ENCODE results near the gene DDOST.

Gene DDOST

DNA sequence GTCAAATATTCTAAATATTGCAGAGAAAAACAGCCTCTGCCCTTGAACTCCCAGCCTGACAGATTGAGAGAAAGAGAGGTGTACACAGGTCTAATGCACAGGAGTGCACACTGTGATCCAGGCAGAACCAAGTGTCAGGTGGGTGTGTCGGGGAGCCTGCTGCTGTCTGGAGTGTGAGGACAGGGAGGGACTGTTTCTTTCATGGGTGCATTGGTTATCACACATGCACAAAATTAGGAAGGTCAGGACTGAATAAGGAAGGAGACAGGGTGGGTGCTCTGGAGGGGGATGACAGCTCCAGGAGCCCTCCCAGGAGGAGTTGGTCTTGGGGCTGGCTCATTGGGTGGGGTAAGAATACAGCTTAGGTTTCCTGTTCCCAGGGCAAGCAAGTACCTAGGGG is 41.2 kb downstream of the DDOST start:
- Histone ChIP-seq H3K9me3 (ENCODE audit: control extremely low read depth in 1 of 5, control insufficient read depth in 4 of 5, insufficient read depth in 2 of 5, low read depth in 1 of 5, low read length in 4 of 5) (no peaks in the 10 kb centered on the region), H3K36me3 (ENCODE audit: control insufficient read depth in 4 of 4, insufficient read depth in 4 of 4, low read length in 3 of 4) (no peaks in the 10 kb centered on the region), H3K4me3 (ENCODE audit: control insufficient read depth in 1 of 7, extremely low read depth in 1 of 7, insufficient read depth in 4 of 7, low read depth in 2 of 7, low read length in 6 of 7) (no peak overlapping the region), H3K27me3 (replicated peaks in 2 of 5; ENCODE audit: control insufficient read depth in 4 of 5, insufficient read depth in 5 of 5, low read length in 4 of 5) (no peaks in the 10 kb centered on the region), H3K4me1 (ENCODE audit: control extremely low read depth in 1 of 4, control insufficient read depth in 4 of 4, insufficient read depth in 4 of 4, low read length in 3 of 4) (no peaks in the 10 kb centered on the region), H3K27ac (ENCODE audit: insufficient read depth in 1 of 2, low read depth in 1 of 2, low read length in 2 of 2, poor library complexity in 1 of 2, severe bottlenecking in 2 of 2) (no peak overlapping the region)
- no CpG with 5 or more reads among the region's 1 CpG for WGBS (ENCODE audit: insufficient coverage)
- CTCF ChIA-PET: interaction anchor here (1.7 kb wide), 1 partner anchor 13 kb away, joined by 5 read pairs; the partner anchor contains the start of gene PINK1
- POLR2A ChIA-PET: no interaction called here
- DNase-seq: no peak

DNA sequence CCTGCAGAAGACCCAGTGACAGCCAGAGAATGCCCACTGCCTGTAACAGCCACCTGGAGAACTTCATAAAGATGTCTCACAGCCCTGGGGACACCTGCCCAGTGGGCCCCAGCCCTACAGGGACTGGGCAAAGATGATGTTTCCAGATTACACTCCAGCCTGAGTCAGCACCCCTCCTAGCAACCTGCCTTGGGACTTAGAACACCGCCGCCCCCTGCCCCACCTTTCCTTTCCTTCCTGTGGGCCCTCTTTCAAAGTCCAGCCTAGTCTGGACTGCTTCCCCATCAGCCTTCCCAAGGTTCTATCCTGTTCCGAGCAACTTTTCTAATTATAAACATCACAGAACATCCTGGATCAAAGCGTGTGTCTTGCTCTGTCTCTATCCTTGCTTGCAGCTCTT is 42.6 kb downstream of the DDOST start:
- H3K27ac ChIP-seq (ENCODE audit: insufficient read depth in 1 of 2, low read depth in 1 of 2, low read length in 2 of 2, poor library complexity in 1 of 2, severe bottlenecking in 2 of 2): no peak overlapping the region
- no peak for DNase-seq
- H3K9me3 ChIP-seq (ENCODE audit: control extremely low read depth in 1 of 5, control insufficient read depth in 4 of 5, insufficient read depth in 2 of 5, low read depth in 1 of 5, low read length in 4 of 5): no peaks in the 10 kb centered on the region
- no peak overlapping the region for H3K4me3 ChIP-seq (ENCODE audit: control insufficient read depth in 1 of 7, extremely low read depth in 1 of 7, insufficient read depth in 4 of 7, low read depth in 2 of 7, low read length in 6 of 7)
- no peaks in the 10 kb centered on the region for H3K4me1 ChIP-seq (ENCODE audit: control extremely low read depth in 1 of 4, control insufficient read depth in 4 of 4, insufficient read depth in 4 of 4, low read length in 3 of 4)
- 53% methylated on average over 3 of the region's 4 CpGs for WGBS (ENCODE audit: insufficient coverage)
- POLR2A ChIA-PET: no interaction called here
- CTCF ChIA-PET: interaction anchor here (1.1 to 1.7 kb wide), 3 partner anchors 13 to 15 kb away, joined by 3 to 5 read pairs (median 4); partner anchors contain the start of gene PINK1
- no peaks in the 10 kb centered on the region for H3K27me3 ChIP-seq (replicated peaks in 2 of 5; ENCODE audit: control insufficient read depth in 4 of 5, insufficient read depth in 5 of 5, low read length in 4 of 5)
- H3K36me3 ChIP-seq (ENCODE audit: control insufficient read depth in 4 of 4, insufficient read depth in 4 of 4, low read length in 3 of 4): no peaks in the 10 kb centered on the region

DNA sequence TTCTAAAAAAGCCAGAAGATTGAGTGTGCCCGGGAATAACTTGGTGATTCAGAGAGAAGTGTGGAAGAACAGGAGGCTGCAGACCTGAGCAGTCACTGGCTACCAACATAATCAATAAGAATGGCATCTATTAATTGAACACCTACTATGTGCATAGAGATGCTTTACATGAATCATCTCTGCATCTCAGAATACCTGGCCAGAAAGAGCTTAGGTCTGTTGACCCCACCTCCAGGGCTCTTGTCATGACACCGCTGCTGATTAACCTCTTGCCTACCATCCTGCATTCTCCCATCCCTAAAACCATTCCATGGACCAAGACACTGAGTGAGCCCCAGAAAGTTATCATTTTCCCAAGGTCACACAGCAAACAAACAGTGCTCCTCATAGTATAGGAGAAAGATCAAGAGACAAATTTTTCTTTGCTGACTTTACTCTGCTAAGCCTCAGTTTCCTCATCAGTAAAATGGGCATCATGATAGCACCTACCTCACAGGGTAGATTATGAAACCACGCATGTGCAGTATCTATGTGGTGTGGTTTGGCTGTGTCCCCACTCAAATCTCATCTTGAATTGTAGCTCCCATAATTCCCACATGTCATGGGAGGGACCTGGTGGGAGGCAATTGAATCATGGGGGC is 44.2 kb downstream of the DDOST start:
- no peak for DNase-seq
- Histone ChIP-seq H3K27me3 (replicated peaks in 2 of 5; ENCODE audit: control insufficient read depth in 4 of 5, insufficient read depth in 5 of 5, low read length in 4 of 5) (no peaks in the 10 kb centered on the region), H3K36me3 (ENCODE audit: control insufficient read depth in 4 of 4, insufficient read depth in 4 of 4, low read length in 3 of 4) (no peaks in the 10 kb centered on the region), H3K27ac (ENCODE audit: insufficient read depth in 1 of 2, low read depth in 1 of 2, low read length in 2 of 2, poor library complexity in 1 of 2, severe bottlenecking in 2 of 2) (no peak overlapping the region), H3K4me3 (ENCODE audit: control insufficient read depth in 1 of 7, extremely low read depth in 1 of 7, insufficient read depth in 4 of 7, low read depth in 2 of 7, low read length in 6 of 7) (no peak overlapping the region), H3K9me3 (ENCODE audit: control extremely low read depth in 1 of 5, control insufficient read depth in 4 of 5, insufficient read depth in 2 of 5, low read depth in 1 of 5, low read length in 4 of 5) (no peaks in the 10 kb centered on the region), H3K4me1 (ENCODE audit: control extremely low read depth in 1 of 4, control insufficient read depth in 4 of 4, insufficient read depth in 4 of 4, low read length in 3 of 4) (no peaks in the 10 kb centered on the region)
- CTCF ChIA-PET: no interaction called here
- POLR2A ChIA-PET: no interaction called here
- 100% methylated on average over 2 of the region's 3 CpGs for WGBS (ENCODE audit: insufficient coverage)

DNA sequence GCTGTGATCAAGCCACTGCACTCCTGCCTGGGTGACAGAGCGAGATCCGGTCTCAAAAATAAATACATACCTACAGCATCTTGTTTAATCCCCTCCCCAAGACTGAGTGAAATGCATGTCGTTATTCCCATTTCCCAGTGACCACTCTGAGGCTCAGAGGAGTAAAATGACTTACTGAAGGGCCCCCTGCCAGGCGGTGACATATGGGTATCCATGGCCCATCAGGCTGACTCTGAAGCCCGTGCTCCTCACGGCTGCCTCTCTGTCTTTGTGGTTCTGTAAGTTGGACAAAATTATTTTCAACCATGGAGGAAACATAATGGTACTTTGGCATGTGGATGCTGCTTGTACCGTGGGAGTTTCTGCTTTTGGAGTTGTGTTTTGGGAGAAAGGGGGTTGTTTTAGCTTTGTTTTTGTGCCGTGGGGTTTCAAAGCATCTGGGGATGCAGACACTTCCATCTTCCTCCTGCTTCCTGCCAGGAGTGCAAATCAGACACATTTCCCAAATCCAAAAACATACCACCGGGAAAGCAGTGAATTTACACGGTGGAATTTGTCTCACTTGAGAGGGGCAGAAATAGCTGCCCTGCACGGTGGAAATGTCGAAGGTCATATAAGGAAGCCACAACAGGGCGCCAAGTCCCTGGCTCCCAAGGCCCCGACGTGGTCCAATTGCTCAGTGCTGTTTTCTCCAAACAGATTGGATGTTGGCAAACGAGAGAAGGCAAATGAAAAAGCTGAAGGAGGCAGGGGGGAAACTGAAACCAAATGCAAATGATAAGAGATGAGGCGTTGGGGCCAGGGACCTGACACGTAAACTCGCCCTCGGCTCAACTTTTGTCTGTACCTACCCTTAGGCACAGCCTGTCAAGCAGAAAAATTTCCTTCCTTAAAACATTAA is 45.0 kb downstream of the DDOST start:
- 87% methylated on average over 14 of the region's 20 CpGs for WGBS (ENCODE audit: insufficient coverage)
- no peaks in the 10 kb centered on the region for H3K27me3 ChIP-seq (replicated peaks in 2 of 5; ENCODE audit: control insufficient read depth in 4 of 5, insufficient read depth in 5 of 5, low read length in 4 of 5)
- DNase-seq: no peak
- POLR2A ChIA-PET: no interaction called here
- CTCF ChIA-PET: no interaction called here
- no peaks in the 10 kb centered on the region for H3K4me1 ChIP-seq (ENCODE audit: control extremely low read depth in 1 of 4, control insufficient read depth in 4 of 4, insufficient read depth in 4 of 4, low read length in 3 of 4)
- no peak overlapping the region for H3K27ac ChIP-seq (ENCODE audit: insufficient read depth in 1 of 2, low read depth in 1 of 2, low read length in 2 of 2, poor library complexity in 1 of 2, severe bottlenecking in 2 of 2)
- no peaks in the 10 kb centered on the region for H3K36me3 ChIP-seq (ENCODE audit: control insufficient read depth in 4 of 4, insufficient read depth in 4 of 4, low read length in 3 of 4)
- H3K4me3 ChIP-seq (ENCODE audit: control insufficient read depth in 1 of 7, extremely low read depth in 1 of 7, insufficient read depth in 4 of 7, low read depth in 2 of 7, low read length in 6 of 7): no peak overlapping the region
- H3K9me3 ChIP-seq (ENCODE audit: control extremely low read depth in 1 of 5, control insufficient read depth in 4 of 5, insufficient read depth in 2 of 5, low read depth in 1 of 5, low read length in 4 of 5): no peaks in the 10 kb centered on the region

- POLR2A ChIA-PET: no interaction called here
- Histone ChIP-seq H3K36me3 (ENCODE audit: control insufficient read depth in 4 of 4, insufficient read depth in 4 of 4, low read length in 3 of 4) (no peaks in the 10 kb centered on the region), H3K4me1 (ENCODE audit: control extremely low read depth in 1 of 4, control insufficient read depth in 4 of 4, insufficient read depth in 4 of 4, low read length in 3 of 4) (no peaks in the 10 kb centered on the region), H3K9me3 (ENCODE audit: control extremely low read depth in 1 of 5, control insufficient read depth in 4 of 5, insufficient read depth in 2 of 5, low read depth in 1 of 5, low read length in 4 of 5) (no peaks in the 10 kb centered on the region), H3K27ac (ENCODE audit: insufficient read depth in 1 of 2, low read depth in 1 of 2, low read length in 2 of 2, poor library complexity in 1 of 2, severe bottlenecking in 2 of 2) (no peak overlapping the region), H3K27me3 (replicated peaks in 2 of 5; ENCODE audit: control insufficient read depth in 4 of 5, insufficient read depth in 5 of 5, low read length in 4 of 5) (no peaks in the 10 kb centered on the region), H3K4me3 (ENCODE audit: control insufficient read depth in 1 of 7, extremely low read depth in 1 of 7, insufficient read depth in 4 of 7, low read depth in 2 of 7, low read length in 6 of 7) (no peak overlapping the region)
- DNase-seq: no peak
- 90% methylated on average over 3 of the region's 3 CpGs for WGBS (ENCODE audit: insufficient coverage)
- CTCF ChIA-PET: interaction anchor here (2.6 kb wide), 1 partner anchor 18 kb away, joined by 10 read pairs; the partner anchor contains the start of gene PINK1
These were observed 47.0 kb downstream of the DDOST start for GRCh38 chr1:20614131-20614579.

- no peak overlapping the region for H3K27ac ChIP-seq (ENCODE audit: insufficient read depth in 1 of 2, low read depth in 1 of 2, low read length in 2 of 2, poor library complexity in 1 of 2, severe bottlenecking in 2 of 2)
- POLR2A ChIA-PET: no interaction called here
These were observed 48.9 kb downstream of the DDOST start for GRCh38 chr1:20612221-20612746.

DNA sequence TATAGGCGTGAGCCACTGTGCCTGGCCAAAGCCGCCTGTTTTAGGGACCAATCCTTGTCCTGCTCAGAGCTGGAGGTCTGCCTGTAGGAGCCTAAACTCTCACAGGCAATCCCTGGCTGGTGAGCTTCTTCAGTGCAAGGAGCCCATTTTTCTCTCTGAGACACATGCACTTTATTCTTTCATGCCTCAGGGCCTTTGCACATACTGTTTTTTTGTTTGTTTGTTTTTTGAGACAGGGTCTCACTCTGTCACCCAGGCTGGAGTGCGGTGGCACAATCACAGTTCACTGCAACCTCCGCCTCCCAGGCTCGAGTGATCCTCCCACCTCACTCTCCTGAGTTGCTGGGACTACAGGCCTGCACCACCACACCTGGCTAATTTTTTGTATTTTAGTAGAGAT is 49.5 kb downstream of the DDOST start:
- no peaks in the 10 kb centered on the region for H3K9me3 ChIP-seq (ENCODE audit: control extremely low read depth in 1 of 5, control insufficient read depth in 4 of 5, insufficient read depth in 2 of 5, low read depth in 1 of 5, low read length in 4 of 5)
- 100% methylated on average over 5 of the region's 5 CpGs for WGBS (ENCODE audit: insufficient coverage)
- H3K27me3 ChIP-seq (replicated peaks in 2 of 5; ENCODE audit: control insufficient read depth in 4 of 5, insufficient read depth in 5 of 5, low read length in 4 of 5): no peaks in the 10 kb centered on the region
- no peak for DNase-seq
- CTCF ChIA-PET: interaction anchor here (1.2 to 2.6 kb wide), 2 partner anchors 21 to 71 kb away, joined by 3 to 10 read pairs; partner anchors contain the start of gene PINK1
- no peaks in the 10 kb centered on the region for H3K4me1 ChIP-seq (ENCODE audit: control extremely low read depth in 1 of 4, control insufficient read depth in 4 of 4, insufficient read depth in 4 of 4, low read length in 3 of 4)
- POLR2A ChIA-PET: no interaction called here
- H3K27ac ChIP-seq (ENCODE audit: insufficient read depth in 1 of 2, low read depth in 1 of 2, low read length in 2 of 2, poor library complexity in 1 of 2, severe bottlenecking in 2 of 2): no peak overlapping the region
- H3K4me3 ChIP-seq (ENCODE audit: control insufficient read depth in 1 of 7, extremely low read depth in 1 of 7, insufficient read depth in 4 of 7, low read depth in 2 of 7, low read length in 6 of 7): no peak overlapping the region
- H3K36me3 ChIP-seq (ENCODE audit: control insufficient read depth in 4 of 4, insufficient read depth in 4 of 4, low read length in 3 of 4): no peaks in the 10 kb centered on the region

More at GRCh38 chr1:20612221-20612746, 48.9 kb downstream of the DDOST start:
- DNase-seq: no peak
- Histone ChIP-seq H3K27me3 (replicated peaks in 2 of 5; ENCODE audit: control insufficient read depth in 4 of 5, insufficient read depth in 5 of 5, low read length in 4 of 5) (no peaks in the 10 kb centered on the region), H3K36me3 (ENCODE audit: control insufficient read depth in 4 of 4, insufficient read depth in 4 of 4, low read length in 3 of 4) (no peaks in the 10 kb centered on the region), H3K4me3 (ENCODE audit: control insufficient read depth in 1 of 7, extremely low read depth in 1 of 7, insufficient read depth in 4 of 7, low read depth in 2 of 7, low read length in 6 of 7) (no peak overlapping the region), H3K9me3 (ENCODE audit: control extremely low read depth in 1 of 5, control insufficient read depth in 4 of 5, insufficient read depth in 2 of 5, low read depth in 1 of 5, low read length in 4 of 5) (no peaks in the 10 kb centered on the region), H3K4me1 (ENCODE audit: control extremely low read depth in 1 of 4, control insufficient read depth in 4 of 4, insufficient read depth in 4 of 4, low read length in 3 of 4) (no peaks in the 10 kb centered on the region)
- CTCF ChIA-PET: interaction anchor here (2.6 kb wide), 1 partner anchor 20 kb away, joined by 10 read pairs; the partner anchor contains the start of gene PINK1
- 91% methylated on average over 10 of the region's 11 CpGs for WGBS (ENCODE audit: insufficient coverage)

All from common myeloid progenitor, CD34-positive (primary cell).